ENCODE measurements around the gene GEN1. TPM values are rescaled to one million over a fixed set of nuclear protein-coding genes. Genes with fewer than 3 reads are reported as not detected.

The GEN1 gene
- total and polyA plus RNA-seq, 2 of the 13 experiments (the other 11 are each of a cell fraction or from before 2014, with no cell fraction given) = 9.9 to 27.1 TPM

DNA sequence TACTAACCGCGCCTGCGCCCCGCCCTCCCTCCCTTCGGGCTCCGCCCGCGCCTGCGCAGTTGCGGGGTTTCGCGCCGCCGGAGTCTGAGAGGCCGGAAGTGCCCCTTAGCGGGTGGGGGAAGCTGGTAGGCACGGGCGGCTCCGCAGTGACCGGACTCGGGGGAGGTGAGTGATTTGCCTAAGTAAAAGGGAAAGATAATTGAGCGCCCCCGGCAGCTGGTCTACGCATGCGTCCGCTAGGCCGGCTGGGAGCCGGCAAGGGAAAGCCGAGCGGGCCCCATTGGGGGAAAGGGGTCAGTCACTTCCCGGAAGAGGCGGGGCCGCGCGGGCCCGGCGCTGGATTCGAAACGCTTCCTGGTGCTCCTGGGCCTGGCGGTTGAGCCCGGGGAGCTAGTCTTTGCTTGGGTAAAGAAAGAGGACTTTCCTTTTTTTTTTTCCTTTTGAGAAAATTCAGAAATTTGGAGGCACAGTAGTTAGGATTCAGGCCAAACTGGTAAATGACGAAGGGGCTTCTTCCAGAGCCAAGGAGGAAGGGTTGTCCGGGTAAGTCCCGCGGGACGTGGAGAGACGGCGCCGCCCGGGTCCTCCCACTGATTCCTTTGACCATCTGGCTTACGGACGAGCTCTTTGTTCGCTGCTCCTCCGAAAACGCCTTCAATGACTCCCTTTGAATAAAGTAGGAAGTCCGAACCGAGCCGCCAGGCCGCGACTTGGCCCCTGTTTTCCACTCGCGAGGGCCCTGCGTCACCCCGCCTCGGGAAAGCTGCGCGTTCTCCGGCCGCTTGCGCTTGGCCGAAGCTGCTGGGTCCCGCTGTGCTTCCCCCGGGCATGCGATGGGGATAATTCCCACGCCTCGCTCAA is at the start of gene GEN1, which contains the start of gene SMC6 (continued):
- TF ChIP-seq RAD51 (IDR thresholded peaks at IDR 0.05; ENCODE audit: borderline replicate concordance) (no peak), KAT8 (CRISPR knock-in tag; IDR thresholded peaks at IDR 0.05) (peak; percentile 93), NFYB (CRISPR knock-in tag; IDR thresholded peaks at IDR 0.05) (peak; percentile 61), SAFB2 (CRISPR knock-in tag; IDR thresholded peaks at IDR 0.05; ENCODE audit: borderline replicate concordance, low read depth) (0 out of 2 replicates have a peak, but pooled peaks have one; percentile 20), SRY (CRISPR knock-in tag; IDR thresholded peaks at IDR 0.05) (no peak), AKAP8 (CRISPR knock-in tag; IDR thresholded peaks at IDR 0.05) (no peak), CHD2 (IDR thresholded peaks at IDR 0.05; ENCODE audit: low read depth, low read length) (peak; percentile 18; the same call in 1 of the 2 replicates), JARID2 (CRISPR knock-in tag; IDR thresholded peaks at IDR 0.05; ENCODE audit: insufficient replicate concordance) (no peak), GABPB1 (CRISPR knock-in tag; IDR thresholded peaks at IDR 0.05) (peak; percentile 95), MXI1 (IDR thresholded peaks at IDR 0.05; ENCODE audit: borderline replicate concordance, low read depth, low read length) (peak; percentile 95; the same call in 2 of the 3 replicates), HOXA5 (CRISPR knock-in tag; IDR thresholded peaks at IDR 0.05) (peak; percentile 33; the same call in 1 of the 2 replicates), SMYD3 (CRISPR knock-in tag; IDR thresholded peaks at IDR 0.05) (no peak), REL (CRISPR knock-in tag; conservative IDR thresholded peaks at IDR 0.05) (peak; percentile 92; the same call in 1 of the 2 replicates), ZNF234 (CRISPR knock-in tag; conservative IDR thresholded peaks at IDR 0.05) (no peak), ZSCAN9 (CRISPR knock-in tag; IDR thresholded peaks at IDR 0.05; ENCODE audit: borderline replicate concordance) (peak; percentile 64; the same call in 1 of the 2 replicates), ZNF703 (CRISPR knock-in tag; IDR thresholded peaks at IDR 0.05; ENCODE audit: borderline replicate concordance) (peak; percentile 58; the same call in 1 of the 2 replicates), ZNF431 (CRISPR knock-in tag; IDR thresholded peaks at IDR 0.05; ENCODE audit: borderline replicate concordance, low read depth) (no peak), ETV6 (CRISPR knock-in tag; conservative IDR thresholded peaks at IDR 0.05) (peak; percentile 99), BRD4 (CRISPR knock-in tag; IDR thresholded peaks at IDR 0.05) (no peak)
- TF ChIP-seq, protein P1, sequence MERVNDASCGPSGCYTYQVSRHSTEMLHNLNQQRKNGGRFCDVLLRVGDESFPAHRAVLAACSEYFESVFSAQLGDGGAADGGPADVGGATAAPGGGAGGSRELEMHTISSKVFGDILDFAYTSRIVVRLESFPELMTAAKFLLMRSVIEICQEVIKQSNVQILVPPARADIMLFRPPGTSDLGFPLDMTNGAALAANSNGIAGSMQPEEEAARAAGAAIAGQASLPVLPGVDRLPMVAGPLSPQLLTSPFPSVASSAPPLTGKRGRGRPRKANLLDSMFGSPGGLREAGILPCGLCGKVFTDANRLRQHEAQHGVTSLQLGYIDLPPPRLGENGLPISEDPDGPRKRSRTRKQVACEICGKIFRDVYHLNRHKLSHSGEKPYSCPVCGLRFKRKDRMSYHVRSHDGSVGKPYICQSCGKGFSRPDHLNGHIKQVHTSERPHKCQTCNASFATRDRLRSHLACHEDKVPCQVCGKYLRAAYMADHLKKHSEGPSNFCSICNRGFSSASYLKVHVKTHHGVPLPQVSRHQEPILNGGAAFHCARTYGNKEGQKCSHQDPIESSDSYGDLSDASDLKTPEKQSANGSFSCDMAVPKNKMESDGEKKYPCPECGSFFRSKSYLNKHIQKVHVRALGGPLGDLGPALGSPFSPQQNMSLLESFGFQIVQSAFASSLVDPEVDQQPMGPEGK (CRISPR knock-in tag; IDR thresholded peaks at IDR 0.05) = no peak; the same call in 1 of the 2 replicates
- TF ChIP-seq, protein P2, sequence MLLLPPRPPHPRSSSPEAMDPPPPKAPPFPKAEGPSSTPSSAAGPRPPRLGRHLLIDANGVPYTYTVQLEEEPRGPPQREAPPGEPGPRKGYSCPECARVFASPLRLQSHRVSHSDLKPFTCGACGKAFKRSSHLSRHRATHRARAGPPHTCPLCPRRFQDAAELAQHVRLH (CRISPR knock-in tag; IDR thresholded peaks at IDR 0.05; ENCODE audit: borderline replicate concordance, low read depth) = no peak; the same call in 1 of the 2 replicates
- TF ChIP-seq, protein P3, sequence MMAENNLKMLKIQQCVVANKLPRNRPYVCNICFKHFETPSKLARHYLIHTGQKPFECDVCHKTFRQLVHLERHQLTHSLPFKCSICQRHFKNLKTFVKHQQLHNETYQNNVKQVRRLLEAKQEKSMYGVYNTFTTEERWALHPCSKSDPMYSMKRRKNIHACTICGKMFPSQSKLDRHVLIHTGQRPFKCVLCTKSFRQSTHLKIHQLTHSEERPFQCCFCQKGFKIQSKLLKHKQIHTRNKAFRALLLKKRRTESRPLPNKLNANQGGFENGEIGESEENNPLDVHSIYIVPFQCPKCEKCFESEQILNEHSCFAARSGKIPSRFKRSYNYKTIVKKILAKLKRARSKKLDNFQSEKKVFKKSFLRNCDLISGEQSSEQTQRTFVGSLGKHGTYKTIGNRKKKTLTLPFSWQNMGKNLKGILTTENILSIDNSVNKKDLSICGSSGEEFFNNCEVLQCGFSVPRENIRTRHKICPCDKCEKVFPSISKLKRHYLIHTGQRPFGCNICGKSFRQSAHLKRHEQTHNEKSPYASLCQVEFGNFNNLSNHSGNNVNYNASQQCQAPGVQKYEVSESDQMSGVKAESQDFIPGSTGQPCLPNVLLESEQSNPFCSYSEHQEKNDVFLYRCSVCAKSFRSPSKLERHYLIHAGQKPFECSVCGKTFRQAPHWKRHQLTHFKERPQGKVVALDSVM (CRISPR knock-in tag; IDR thresholded peaks at IDR 0.05) = 0 out of 2 replicates have a peak, but pooled peaks have one; percentile 13
- TF ChIP-seq, protein P4, sequence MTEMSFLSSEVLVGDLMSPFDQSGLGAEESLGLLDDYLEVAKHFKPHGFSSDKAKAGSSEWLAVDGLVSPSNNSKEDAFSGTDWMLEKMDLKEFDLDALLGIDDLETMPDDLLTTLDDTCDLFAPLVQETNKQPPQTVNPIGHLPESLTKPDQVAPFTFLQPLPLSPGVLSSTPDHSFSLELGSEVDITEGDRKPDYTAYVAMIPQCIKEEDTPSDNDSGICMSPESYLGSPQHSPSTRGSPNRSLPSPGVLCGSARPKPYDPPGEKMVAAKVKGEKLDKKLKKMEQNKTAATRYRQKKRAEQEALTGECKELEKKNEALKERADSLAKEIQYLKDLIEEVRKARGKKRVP (CRISPR knock-in tag; IDR thresholded peaks at IDR 0.05) = peak in 1 of 2 experiments; percentile 68; a peak in 1 of 4 replicates

Measured in HepG2 (cell line).